Spleen (tissue), 7 donors: ENCODE measurements around the gene AHNAK.

Source experiments
- CTCF ChIP-seq, 11 experiments: fragments of 200-600 bp in 7 of 11; fragments of 450-650 bp in 4 of 11; sonication (generic) in 4 of 11; IDR thresholded peaks in 8 of 11; conservative IDR thresholded peaks in 3 of 11; 1 replicate in 7 of 11; 2 replicates in 4 of 11; pipeline versions ENCODE4 v1.4.0 to v1.8.0; 2016 to 2021; ENCODE audit warnings: antibody characterized with exemption in 11 of 11, inconsistent platforms in 4 of 11, mild to moderate bottlenecking in 1 of 11
- POLR2A ChIP-seq, 3 donors: fragments of 450-650 bp; IDR thresholded peaks; one replicate each; pipeline ENCODE4 v1.5.1; 2017; ENCODE audit warnings: antibody characterized with exemption in 3 of 3, mild to moderate bottlenecking in 1 of 3
- POLR2AphosphoS5 ChIP-seq, 3 donors: sonication (generic); formaldehyde crosslinking; IDR thresholded peaks; one replicate each; pipeline ENCODE4 v1.5.1; 2017; ENCODE audit warnings: antibody characterized with exemption in 3 of 3
- donor health status: DM: no; HTN: no; CAD: no; lungs with moderate emphysema.
- donor health status: DM: no; HTN: no; CAD: no.
- donor health status: DM: no; HTN: no; CAD: no.

- TF ChIP-seq POLR2A (IDR thresholded peaks at IDR 0.05) (no peak), CTCF (IDR thresholded peaks at IDR 0.05 in 8 of 11, conservative IDR thresholded peaks at IDR 0.05 in 3 of 11) (no peak), POLR2AphosphoS5 (IDR thresholded peaks at IDR 0.05) (no peak)
Measured at GRCh38 chr11:62507125-62507422, 39.5 kb downstream of the AHNAK start.
